Vagina (tissue), 2 donors: Measurements from ENCODE around the gene GPC5. TPM values are rescaled to one million over a fixed set of nuclear protein-coding genes. Genes with fewer than 3 reads are reported as not detected.

ENCODE experiments used
- DNase-seq, 2 donors: peaks; one replicate each; pipeline ENCODE4 v3.0.0-alpha.2; 2017; ENCODE audit errors: extremely low spot score in 2 of 2
- H3K27ac ChIP-seq: fragments of 200-600 bp; sonication (generic); one replicate; pipeline ENCODE4 v1.5.1; 2019
- H3K27me3 ChIP-seq: fragments of 200-600 bp; sonication (generic); one replicate; pipeline ENCODE4 v1.5.1; 2019
- H3K36me3 ChIP-seq, 2 donors: fragments of 200-600 bp; sonication (generic); one replicate each; pipeline ENCODE4 v1.5.1; 2017 to 2019
- H3K4me1 ChIP-seq: fragments of 200-600 bp; sonication (generic); one replicate; pipeline ENCODE4 v1.5.1; 2019
- H3K4me3 ChIP-seq, 2 donors: fragments of 200-600 bp; sonication (generic); 1 replicate in 1 of 2; 2 replicates in 1 of 2; pipeline ENCODE4 v1.5.1; 2016 to 2019
- H3K9me3 ChIP-seq: fragments of 200-600 bp; sonication (generic); one replicate; pipeline ENCODE4 v1.5.1; 2019
- POLR2A ChIP-seq, 2 donors: fragments of 450-650 bp; IDR thresholded peaks; one replicate each; pipeline ENCODE4 v1.6.1; 2017; ENCODE audit warnings: antibody characterized with exemption in 2 of 2, mild to moderate bottlenecking in 2 of 2, moderate library complexity in 2 of 2
- POLR2AphosphoS5 ChIP-seq, 2 donors: sonication (generic); formaldehyde crosslinking; IDR thresholded peaks; one replicate each; pipeline ENCODE4 v1.9.0; 2017; ENCODE audit warnings: antibody characterized with exemption in 2 of 2, mild to moderate bottlenecking in 2 of 2, low read depth in 1 of 2; ENCODE audit not compliant: insufficient read depth in 1 of 2
- intact Hi-C: fragments of 100-400 bp; cut with DNase I; formaldehyde crosslinking; loops from one replicate; pipeline ENCODE4 v1.15.1; 2023
- total RNA-seq: library from RNA; depleted of rRNA; stranded (reverse); fragments of >200 nt; gene quantifications from one replicate; pipeline ENCODE4 v1.2.3, GENCODE V29; 2016
- TF ChIP-seq, protein P1 (sequence below), 3 experiments: fragments of 450-650 bp in 2 of 3; fragments of 200-600 bp in 1 of 3; sonication (generic) in 1 of 3; IDR thresholded peaks; one replicate each; pipeline ENCODE4 v1.5.1; 2017 to 2019; ENCODE audit warnings: antibody characterized with exemption in 3 of 3, mild to moderate bottlenecking in 2 of 3, moderate library complexity in 2 of 3

The GPC5 gene
- total RNA-seq, 1 donor from 2014 or later, result 1.7 TPM

- H3K9me3 ChIP-seq, result no peaks in the 10 kb centered on the region
- H3K36me3 ChIP-seq, result no peaks in the 10 kb centered on the region
- no peak overlapping the region for H3K27ac ChIP-seq
- no peak overlapping the region for H3K4me3 ChIP-seq
- DNase-seq, result no peak
- no peaks in the 10 kb centered on the region for H3K4me1 ChIP-seq
- TF ChIP-seq, protein P1, sequence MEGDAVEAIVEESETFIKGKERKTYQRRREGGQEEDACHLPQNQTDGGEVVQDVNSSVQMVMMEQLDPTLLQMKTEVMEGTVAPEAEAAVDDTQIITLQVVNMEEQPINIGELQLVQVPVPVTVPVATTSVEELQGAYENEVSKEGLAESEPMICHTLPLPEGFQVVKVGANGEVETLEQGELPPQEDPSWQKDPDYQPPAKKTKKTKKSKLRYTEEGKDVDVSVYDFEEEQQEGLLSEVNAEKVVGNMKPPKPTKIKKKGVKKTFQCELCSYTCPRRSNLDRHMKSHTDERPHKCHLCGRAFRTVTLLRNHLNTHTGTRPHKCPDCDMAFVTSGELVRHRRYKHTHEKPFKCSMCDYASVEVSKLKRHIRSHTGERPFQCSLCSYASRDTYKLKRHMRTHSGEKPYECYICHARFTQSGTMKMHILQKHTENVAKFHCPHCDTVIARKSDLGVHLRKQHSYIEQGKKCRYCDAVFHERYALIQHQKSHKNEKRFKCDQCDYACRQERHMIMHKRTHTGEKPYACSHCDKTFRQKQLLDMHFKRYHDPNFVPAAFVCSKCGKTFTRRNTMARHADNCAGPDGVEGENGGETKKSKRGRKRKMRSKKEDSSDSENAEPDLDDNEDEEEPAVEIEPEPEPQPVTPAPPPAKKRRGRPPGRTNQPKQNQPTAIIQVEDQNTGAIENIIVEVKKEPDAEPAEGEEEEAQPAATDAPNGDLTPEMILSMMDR (IDR thresholded peaks at IDR 0.05), result no peak
- TF ChIP-seq POLR2AphosphoS5 (IDR thresholded peaks at IDR 0.05; ENCODE audit: insufficient read depth in 1 of 2, low read depth in 1 of 2) (no peak), POLR2A (IDR thresholded peaks at IDR 0.05) (no peak)
- H3K27me3 ChIP-seq, result no peaks in the 10 kb centered on the region
- intact Hi-C loops, result no loop called here
These were observed 1062.1 kb downstream of the GPC5 start for GRCh38 chr13:92460479-92460878.

DNA sequence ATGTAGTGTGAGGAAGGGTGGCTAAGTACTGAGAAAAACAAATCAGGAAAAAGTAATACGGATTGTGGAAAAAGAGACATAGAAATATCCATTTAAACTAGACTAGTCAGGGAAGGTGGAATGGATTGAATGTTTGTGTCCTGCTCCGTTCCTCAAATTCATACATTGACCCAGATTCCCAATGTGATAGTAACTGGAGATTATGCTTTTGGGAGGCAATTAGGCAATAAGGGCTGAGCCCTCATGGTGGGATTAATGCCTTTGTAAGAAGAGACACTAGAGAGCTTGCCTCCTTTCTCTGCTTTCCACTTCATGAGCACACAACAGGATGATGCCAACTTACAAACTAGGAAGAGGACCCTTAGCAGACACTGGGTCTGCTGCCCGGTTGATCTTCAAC, 1063.0 kb downstream of the GPC5 start:
- Histone ChIP-seq H3K36me3 (no peaks in the 10 kb centered on the region), H3K27ac (no peak overlapping the region), H3K27me3 (no peaks in the 10 kb centered on the region), H3K4me1 (no peaks in the 10 kb centered on the region), H3K9me3 (no peaks in the 10 kb centered on the region), H3K4me3 (no peak overlapping the region)
- intact Hi-C loops, result no loop called here
- no peak for DNase-seq
- TF ChIP-seq POLR2A (IDR thresholded peaks at IDR 0.05), result no peak
- TF ChIP-seq POLR2AphosphoS5 (IDR thresholded peaks at IDR 0.05; ENCODE audit: insufficient read depth in 1 of 2, low read depth in 1 of 2), result no peak
- TF ChIP-seq, protein P1 (IDR thresholded peaks at IDR 0.05), result no peak

GRCh38 chr13:92461831-92462230, 1063.4 kb downstream of the GPC5 start:
- Histone ChIP-seq H3K27ac (no peak overlapping the region), H3K4me1 (no peaks in the 10 kb centered on the region), H3K4me3 (no peak overlapping the region), H3K36me3 (no peaks in the 10 kb centered on the region), H3K27me3 (no peaks in the 10 kb centered on the region), H3K9me3 (no peaks in the 10 kb centered on the region)
- TF ChIP-seq, protein P1 (IDR thresholded peaks at IDR 0.05), result no peak
- TF ChIP-seq POLR2AphosphoS5 (IDR thresholded peaks at IDR 0.05; ENCODE audit: insufficient read depth in 1 of 2, low read depth in 1 of 2), result no peak
- TF ChIP-seq POLR2A (IDR thresholded peaks at IDR 0.05), result no peak
- intact Hi-C loops, result no loop called here
- DNase-seq, result no peak

DNA sequence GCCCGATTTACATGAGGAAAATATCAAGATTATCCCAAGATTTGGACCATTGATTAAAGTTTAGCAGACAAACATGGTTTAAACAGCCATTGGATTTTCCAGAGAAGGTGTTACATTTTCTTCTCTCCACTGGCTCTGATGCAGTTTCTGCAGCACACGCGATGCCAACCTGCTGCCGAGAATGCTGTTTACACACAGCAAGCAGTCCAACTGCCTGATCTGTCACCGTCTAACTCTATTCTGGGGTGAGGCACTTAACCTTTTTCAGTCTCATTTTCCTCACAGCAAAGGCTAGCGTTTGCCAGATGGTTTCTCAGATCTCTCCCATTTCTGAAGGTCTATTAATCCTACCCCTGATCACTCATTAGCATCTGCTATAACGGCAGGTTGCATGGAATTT, 1064.7 kb downstream of the GPC5 start:
- intact Hi-C loops, result no loop called here
- Histone ChIP-seq H3K27me3 (no peaks in the 10 kb centered on the region), H3K27ac (no peak overlapping the region), H3K4me3 (no peak overlapping the region), H3K4me1 (no peaks in the 10 kb centered on the region), H3K9me3 (no peaks in the 10 kb centered on the region), H3K36me3 (no peaks in the 10 kb centered on the region)
- DNase-seq, result no peak
- TF ChIP-seq POLR2A (IDR thresholded peaks at IDR 0.05), result no peak
- TF ChIP-seq POLR2AphosphoS5 (IDR thresholded peaks at IDR 0.05; ENCODE audit: insufficient read depth in 1 of 2, low read depth in 1 of 2), result no peak
- TF ChIP-seq, protein P1 (IDR thresholded peaks at IDR 0.05), result no peak

DNA sequence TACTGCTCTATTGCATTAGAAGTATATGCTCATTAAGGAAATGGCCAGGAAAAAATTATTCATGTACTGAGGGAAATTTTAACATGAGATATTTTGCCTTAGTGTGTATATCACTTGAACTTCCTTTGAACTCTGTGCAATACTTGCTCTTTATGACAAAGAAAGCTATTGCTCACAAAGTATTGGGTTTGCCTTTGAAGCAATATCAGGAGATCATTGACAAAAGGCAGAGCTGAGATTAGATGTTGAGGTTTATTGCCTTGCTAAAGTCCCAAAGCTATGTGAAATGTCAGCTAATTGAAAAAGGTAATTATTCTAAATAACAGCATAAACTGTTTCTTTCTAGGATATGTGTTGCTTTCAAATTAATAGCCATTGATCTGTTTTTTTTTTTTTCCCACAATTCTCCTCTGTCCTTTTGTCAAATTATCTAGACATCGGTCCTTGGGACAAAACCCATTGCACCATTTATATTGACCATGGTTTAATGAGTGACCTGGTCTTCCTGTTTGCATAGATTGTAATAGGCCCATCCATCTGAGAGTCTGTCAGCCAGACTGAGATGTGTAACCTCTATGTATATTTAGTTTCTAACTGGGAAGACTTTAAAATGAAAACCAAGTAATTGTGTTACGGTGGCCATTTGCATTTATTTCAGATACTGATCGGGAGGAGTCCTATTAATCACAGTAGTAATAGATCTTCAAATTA, 1075.5 kb downstream of the GPC5 start:
- TF ChIP-seq, protein P1 (IDR thresholded peaks at IDR 0.05), result no peak
- TF ChIP-seq POLR2AphosphoS5 (IDR thresholded peaks at IDR 0.05; ENCODE audit: insufficient read depth in 1 of 2, low read depth in 1 of 2) (no peak), POLR2A (IDR thresholded peaks at IDR 0.05) (no peak)
- Histone ChIP-seq H3K27me3 (no peaks in the 10 kb centered on the region), H3K4me3 (no peak overlapping the region), H3K36me3 (no peaks in the 10 kb centered on the region), H3K4me1 (no peaks in the 10 kb centered on the region), H3K9me3 (no peaks in the 10 kb centered on the region), H3K27ac (no peak overlapping the region)
- intact Hi-C loops, result no loop called here
- DNase-seq, result no peak
